ENCODE results near the gene PSRC1.

DNA sequence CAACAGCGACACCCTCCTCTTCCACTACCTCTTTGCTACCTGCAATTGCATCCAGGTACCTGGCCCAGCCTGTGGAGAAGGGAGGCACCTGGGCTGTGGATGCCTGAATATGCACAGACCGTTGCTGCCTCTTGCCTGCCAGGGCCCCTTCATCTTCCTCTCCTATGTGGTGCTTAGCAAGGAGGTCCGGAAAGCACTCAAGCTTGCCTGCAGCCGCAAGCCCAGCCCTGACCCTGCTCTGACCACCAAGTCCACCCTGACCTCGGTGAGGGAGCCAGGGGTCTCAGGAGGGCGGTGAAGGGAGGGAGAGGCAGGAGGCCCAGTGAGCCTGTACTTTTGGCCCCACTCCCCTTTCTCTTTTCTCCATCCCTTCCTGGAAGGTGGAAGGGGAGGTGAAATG lies 11.5 kb downstream of the PSRC1 start:
- TF ChIP-seq HDGF (IDR thresholded peaks at IDR 0.05; ENCODE audit: borderline replicate concordance), result no peak
- TF ChIP-seq L3MBTL2 (conservative IDR thresholded peaks at IDR 0.05), result no peak
- no peak for TF ChIP-seq SP1 (IDR thresholded peaks at IDR 0.05)
- TF ChIP-seq, protein P1, sequence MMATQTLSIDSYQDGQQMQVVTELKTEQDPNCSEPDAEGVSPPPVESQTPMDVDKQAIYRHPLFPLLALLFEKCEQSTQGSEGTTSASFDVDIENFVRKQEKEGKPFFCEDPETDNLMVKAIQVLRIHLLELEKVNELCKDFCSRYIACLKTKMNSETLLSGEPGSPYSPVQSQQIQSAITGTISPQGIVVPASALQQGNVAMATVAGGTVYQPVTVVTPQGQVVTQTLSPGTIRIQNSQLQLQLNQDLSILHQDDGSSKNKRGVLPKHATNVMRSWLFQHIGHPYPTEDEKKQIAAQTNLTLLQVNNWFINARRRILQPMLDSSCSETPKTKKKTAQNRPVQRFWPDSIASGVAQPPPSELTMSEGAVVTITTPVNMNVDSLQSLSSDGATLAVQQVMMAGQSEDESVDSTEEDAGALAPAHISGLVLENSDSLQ (IDR thresholded peaks at IDR 0.05), result no peak
- no peak for TF ChIP-seq TARDBP (IDR thresholded peaks at IDR 0.05)
- TF ChIP-seq NFRKB (IDR thresholded peaks at IDR 0.05), result no peak
- TF ChIP-seq FOXK2 (IDR thresholded peaks at IDR 0.05), result no peak
- no peak for TF ChIP-seq ZNF384 (IDR thresholded peaks at IDR 0.05)
- TF ChIP-seq FOXM1 (IDR thresholded peaks at IDR 0.05; ENCODE audit: borderline replicate concordance), result no peak
- no peak for TF ChIP-seq FOXA1 (IDR thresholded peaks at IDR 0.05)
- no peak for TF ChIP-seq ARNT (IDR thresholded peaks at IDR 0.05)
- TF ChIP-seq BHLHE40 (IDR thresholded peaks at IDR 0.05; ENCODE audit: borderline replicate concordance), result no peak
- no peak for TF ChIP-seq ELF4 (IDR thresholded peaks at IDR 0.05)

All from HEK293T (cell line).